Measurements from ENCODE around the gene TRMT5.

TRMT5 gene, protein sequence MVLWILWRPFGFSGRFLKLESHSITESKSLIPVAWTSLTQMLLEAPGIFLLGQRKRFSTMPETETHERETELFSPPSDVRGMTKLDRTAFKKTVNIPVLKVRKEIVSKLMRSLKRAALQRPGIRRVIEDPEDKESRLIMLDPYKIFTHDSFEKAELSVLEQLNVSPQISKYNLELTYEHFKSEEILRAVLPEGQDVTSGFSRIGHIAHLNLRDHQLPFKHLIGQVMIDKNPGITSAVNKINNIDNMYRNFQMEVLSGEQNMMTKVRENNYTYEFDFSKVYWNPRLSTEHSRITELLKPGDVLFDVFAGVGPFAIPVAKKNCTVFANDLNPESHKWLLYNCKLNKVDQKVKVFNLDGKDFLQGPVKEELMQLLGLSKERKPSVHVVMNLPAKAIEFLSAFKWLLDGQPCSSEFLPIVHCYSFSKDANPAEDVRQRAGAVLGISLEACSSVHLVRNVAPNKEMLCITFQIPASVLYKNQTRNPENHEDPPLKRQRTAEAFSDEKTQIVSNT

DNA sequence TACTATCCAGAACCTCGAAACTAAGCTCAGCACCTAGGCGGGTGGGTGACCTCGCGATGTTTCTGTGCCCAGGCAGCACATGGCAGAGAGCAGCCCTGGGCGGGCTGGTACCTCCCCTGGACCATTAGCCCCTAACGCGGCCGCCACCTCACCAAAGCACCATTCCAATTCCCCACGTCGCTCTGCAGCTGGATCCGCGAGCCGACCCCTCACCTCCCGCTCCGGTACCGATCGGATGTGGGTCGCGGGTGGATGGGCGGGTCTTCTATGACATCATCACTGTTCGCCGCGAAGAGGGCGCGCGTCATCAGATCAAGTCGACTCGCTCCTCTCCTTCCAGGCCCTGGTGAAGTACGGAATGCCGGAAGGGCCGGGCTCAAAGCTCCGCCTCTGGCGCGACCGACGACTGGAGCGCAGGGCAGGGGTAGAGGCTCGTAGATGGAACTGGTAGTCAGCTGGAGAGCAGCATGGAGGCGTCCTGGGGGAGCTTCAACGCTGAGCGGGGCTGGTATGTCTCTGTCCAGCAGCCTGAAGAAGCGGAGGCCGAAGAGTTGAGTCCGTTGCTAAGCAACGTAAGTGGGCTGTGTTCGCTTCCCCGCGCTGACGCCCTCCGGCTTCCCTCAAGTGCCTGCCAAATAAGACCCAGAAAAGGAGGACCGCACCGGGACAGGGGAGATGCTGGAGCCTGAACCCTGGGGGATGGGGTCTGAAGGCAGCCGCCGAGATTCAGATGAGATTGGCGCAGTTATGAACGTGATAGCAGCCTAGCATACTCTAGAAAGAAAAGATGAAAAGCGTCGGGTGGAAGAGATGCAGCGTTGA is at the start of gene TRMT5, which contains the start of gene SLC38A6:
Gene TRMT5 (minus strand): TSS at position 269 of the 822 bp plus-strand sequence. CDS start 106 bp downstream, at position 163.
Gene SLC38A6 (plus strand): TSS at position 435 of the 822 bp plus-strand sequence. CDS start 33 bp downstream, at position 468.
- peak; percentile 99 for DNase-seq (ENCODE audit: low spot score)
- FAIRE-seq, result peak; percentile 99

DNA sequence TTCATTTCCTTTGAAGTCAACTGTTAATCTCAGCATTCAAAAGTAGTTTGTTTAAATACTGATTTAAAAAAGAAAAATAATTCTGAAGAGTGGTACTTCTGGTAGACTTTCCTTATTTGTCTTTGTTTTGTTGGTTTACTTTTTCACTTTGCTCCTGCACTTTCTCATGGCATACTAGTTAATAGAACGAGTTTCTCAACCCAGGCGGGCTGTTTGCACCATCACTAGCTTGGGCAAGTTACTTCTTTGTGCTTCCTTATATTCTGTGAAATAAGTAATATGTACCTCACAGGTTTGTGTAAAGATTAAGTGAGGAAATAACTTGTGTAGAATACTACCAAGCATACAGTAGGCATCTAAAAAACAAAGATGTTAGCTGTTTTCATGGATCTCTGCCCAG is 45.6 kb upstream of the TRMT5 start:
- peak; percentile 5 for FAIRE-seq

DNA sequence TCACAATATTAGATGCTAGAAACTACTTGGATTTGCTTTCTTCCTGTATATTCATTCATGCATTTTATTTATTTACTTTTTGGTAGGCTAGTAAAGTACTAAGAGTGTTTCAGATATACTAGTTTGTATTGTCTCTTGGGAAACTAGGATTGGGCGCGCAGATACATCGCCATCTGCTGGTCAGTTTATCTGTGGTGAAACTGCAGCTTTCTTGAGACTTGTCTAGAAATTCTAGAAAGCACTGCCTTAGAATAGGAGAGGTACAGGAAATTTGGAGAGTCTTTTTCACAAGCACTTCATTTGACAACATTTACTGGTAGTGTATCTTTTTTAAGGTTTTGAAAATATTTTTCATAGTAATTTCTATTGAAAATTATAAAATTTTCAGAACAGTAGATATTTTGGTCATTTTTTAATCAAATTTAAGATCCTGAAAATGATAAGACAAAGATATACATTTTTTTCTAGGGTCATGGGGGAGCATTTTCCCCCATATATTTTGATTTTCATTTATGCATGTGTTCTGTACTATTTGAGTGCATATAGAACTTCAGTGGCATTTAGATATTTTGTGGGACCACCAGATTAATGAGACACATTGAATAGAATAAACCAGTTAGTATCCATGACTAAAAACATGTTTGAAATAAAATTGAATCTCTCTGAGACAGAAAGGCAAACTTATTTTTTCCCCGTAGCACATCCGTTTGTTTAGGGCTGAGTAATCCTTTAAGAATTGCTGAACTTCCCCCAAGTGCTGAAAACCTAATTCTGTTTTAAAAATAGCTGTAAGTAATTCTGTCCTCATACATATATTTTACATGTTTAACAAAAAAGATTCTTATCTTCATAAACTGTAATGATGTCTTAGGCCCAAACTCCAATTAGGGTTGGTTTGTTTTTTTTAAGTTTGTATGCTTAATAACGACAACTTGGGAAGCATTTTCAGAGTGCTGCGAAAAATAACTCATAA is 44.7 kb upstream of the TRMT5 start:
- DNase-seq (ENCODE audit: low spot score) (peak; percentile 71), FAIRE-seq (no peak)

More for the DNA sequence above, 45.6 kb upstream of the TRMT5 start:
- no peak for DNase-seq (ENCODE audit: low spot score)

DNA sequence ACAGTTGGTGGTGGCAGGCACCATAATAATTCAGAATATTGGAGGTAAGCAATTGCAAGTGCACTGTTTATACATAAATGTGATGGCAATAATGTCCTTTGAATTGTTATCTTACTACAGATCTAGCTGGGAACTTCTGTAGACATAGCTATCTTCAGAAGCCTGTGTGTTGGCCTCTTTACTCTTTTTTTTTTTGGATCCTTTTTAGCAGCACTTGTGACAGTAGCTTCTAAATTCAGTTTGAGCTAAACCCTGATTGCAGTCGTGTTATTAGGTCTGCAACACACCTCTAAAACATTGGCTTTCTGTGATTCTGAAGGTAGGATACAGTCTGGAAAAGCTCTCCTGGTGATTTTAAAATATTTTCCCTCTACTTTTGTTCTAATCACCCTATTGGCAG is 38.7 kb upstream of the TRMT5 start:
- peak; percentile 27 for FAIRE-seq
- DNase-seq (ENCODE audit: low spot score), result no peak

DNA sequence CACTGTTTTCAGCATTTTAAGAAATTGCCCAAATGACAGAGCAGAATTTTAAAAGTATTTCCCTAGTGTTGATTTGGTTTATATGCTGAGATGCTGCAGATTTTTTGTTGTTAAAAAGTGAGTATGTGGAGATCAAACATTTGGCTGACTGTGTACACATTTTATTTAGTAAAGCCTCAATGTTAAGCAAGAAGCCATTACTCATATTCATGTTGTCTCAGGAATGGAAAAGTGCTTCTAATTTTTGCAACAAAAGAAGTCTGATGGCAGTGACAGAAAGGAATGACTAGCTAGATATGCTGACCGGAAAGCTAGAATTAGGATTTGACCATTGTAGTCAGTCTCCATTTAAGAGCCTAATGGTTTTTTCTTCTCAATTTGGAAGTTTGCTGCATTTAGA is 22.7 kb upstream of the TRMT5 start:
- FAIRE-seq, result peak; percentile 23

DNA sequence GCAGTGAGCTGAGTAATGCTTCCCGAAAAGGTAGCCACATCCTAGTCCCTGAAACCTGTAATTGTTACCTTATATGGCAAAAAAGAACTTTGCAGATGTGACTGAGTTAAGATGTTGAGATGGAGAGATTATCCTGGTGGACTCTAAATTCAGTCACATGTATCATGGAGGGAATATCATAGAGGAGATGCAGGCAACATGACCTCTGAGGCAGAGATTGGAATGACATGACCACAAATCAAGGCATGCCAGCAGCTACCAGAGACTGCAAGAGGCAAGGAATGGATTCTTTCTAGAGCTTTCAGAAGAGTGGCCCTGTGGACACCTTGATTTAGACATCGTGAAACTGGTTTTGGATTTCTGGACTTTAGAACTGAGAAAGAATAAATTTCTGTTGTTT is 18.7 kb upstream of the TRMT5 start:
- FAIRE-seq (peak; percentile 74), DNase-seq (ENCODE audit: low spot score) (no peak)

More for the DNA sequence above, 22.7 kb upstream of the TRMT5 start:
- no peak for DNase-seq (ENCODE audit: low spot score)

DNA sequence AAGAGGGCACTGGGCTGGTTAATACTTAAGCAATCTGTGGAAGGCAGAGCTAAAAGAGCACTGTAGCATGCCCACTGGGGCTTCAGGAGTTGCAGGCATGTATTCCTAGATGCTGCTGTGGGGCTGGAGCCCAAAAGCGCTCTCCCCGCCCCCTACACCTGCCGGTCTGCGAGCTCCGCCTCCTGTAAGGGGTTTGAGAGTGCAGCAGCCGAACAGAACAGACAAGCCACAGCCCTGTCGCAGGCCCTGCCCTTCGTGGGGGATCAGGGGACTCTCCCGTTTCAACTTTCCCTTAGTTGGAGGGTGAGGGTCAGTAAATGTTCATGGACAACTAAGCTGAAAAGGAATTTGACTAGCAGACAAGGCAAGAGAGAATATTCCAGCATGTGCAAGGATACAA is 17.7 kb upstream of the TRMT5 start:
- DNase-seq (ENCODE audit: low spot score) (no peak), FAIRE-seq (no peak)

DNA sequence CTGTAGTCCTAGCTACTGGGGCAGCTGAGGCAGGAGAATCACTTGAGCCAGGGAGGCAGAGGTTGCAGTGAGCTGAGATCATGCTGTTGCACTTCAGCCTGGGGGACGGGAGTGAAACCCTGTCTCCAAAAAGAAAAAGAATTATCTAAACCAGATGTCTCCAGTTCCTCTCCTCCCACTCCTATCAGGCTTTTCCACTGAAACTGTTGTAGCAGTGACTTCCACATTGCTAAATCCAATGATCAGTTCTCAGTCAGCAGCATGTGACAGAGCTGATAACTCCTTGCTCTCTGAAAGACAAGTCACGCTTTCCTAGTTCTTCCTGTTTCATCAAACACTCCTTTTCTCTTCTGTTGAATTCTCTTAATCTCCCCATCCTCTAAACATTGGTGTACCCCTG is 8.7 kb upstream of the TRMT5 start:
- DNase-seq (ENCODE audit: low spot score) (no peak), FAIRE-seq (no peak)

DNA sequence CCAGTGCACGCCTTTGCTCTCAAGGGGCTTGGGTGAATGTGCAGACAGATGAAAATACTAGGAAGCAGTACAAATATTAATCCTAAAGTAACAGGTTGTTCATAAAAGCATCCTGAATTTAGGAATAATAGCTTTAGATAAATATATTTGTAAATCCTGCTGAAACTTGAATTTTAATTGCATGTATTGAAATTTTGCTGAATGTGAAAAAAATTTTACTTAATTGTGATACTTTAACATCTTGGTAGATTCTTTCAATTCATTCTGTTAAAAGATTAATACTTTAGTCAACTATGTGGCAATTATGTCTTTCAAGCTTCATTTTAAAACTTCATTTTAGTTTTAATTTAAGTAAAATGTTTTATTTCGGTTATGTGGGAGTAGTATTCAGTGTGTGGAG is 5.6 kb upstream of the TRMT5 start:
- no peak for DNase-seq (ENCODE audit: low spot score)
- no peak for FAIRE-seq

DNA sequence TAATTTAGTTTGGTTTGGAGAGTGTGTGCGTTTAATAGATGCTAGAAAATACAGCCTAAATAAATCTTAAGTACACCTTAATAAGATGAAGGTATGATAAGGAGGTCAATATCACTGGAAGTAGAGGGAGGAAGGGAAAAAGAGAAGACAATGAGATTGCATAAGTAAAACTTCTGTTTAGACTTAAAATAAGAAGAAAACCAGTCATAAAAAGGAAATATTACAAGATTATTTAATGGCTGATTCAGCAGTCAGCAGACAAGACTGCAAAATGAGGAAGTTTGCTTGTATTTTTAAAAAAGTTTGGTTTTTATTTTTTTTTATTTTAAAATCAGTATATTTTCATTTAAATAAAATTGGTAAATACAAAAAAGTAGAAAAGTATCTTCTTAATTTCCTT is 3.3 kb upstream of the TRMT5 start:
- no peak for FAIRE-seq
- no peak for DNase-seq (ENCODE audit: low spot score)

DNA sequence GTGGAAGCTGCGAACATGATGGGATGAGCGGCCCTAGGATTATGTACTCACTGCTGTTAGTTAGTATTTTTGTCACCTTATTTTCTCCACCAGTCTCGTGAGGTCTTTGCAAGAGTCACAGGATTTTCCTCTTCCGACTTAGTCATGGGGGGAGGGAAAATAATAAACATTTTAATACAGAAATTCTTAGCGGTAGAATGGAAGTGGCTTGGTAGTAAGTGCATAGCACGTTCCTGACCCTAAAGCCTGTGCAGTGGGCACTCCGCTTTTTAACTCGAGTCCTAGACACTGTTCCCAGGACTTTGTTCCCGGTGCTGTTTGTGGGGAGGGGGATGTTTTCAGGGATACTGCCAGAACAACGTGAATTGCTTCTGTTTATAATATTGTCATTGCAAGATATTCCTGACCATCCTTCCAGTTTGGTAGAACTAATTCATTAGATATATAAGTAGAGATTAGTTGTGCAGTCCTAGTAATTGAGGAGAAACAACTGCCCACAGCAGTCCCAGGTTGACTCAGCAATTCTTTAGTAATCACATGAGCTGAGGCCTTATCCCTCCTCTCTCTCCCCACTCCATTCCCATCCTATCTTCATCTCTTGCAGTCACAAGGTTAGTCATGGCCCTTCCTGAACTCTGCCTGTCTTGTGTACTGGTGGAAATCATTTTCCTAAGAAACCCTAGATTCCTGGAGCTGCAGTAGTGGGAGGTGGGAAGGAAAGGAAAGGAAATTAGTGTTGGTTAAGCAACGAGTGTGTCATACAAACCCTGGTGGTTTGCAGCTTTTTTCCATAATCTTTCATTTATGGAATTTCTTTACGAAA is 965 bp upstream of the TRMT5 start:
- FAIRE-seq (peak; percentile 48), DNase-seq (ENCODE audit: low spot score) (peak; percentile 44)

DNA sequence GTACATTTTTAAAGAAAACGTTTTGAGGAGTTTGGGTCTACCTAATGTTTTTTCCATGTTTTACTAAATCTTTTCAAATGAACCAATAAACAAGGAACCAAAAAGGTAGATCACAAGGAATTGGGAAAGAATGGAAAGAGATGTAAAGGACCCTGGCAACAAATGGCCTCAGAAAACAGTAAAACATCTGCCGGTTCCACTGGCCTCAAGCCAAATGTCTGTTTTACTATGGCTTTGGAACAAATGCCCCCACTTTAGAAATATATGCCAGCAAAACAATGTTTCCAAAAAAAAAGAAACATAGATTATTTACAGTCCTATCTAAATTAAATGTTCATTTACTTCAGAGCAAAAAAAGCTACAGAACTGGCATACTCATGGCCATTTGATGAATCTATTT is 3.0 kb downstream of the TRMT5 start:
- DNase-seq (ENCODE audit: low spot score) (no peak), FAIRE-seq (no peak)

DNA sequence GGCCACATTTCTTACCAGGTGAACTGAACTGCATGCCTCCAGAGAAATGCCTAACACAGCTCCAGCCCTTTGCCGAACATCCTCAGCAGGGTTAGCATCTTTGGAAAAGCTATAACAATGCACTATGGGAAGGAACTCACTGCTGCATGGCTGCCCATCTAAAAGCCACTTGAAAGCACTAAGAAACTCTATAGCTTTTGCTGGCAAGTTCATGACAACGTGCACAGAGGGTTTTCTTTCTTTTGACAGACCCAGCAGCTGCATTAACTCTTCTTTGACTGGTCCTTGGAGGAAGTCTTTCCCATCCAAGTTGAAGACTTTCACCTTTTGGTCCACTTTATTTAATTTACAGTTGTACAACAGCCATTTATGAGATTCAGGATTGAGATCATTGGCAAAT is 5.3 kb downstream of the TRMT5 start:
- FAIRE-seq (peak; percentile 86), DNase-seq (ENCODE audit: low spot score) (no peak)

DNA sequence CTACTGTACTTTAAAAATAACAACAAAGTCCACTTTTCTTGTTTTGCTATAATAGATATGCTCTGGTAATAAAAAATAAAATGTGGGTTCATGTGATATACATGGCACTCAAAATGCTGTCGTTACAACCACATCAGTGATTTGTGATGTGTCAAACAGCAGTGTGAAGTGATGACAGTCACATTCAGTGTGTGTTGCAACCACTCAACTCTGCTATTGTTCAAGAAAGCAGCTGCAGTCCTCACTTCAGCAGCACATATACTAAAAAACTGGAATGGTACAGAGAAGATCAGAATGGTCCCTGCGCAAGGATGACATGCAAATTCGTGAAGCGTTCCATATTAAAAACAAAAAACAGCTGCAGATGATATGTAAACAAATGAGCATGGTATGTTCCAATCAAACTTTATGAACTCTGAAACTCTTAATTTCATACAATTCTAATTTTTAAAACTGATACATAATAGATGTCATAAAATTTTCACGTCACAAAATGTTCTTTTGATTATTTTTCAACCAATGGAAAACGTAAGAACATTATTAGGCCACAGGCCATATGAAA is 6.7 kb downstream of the TRMT5 start:
- DNase-seq (ENCODE audit: low spot score) (no peak), FAIRE-seq (peak; percentile 89)

DNA sequence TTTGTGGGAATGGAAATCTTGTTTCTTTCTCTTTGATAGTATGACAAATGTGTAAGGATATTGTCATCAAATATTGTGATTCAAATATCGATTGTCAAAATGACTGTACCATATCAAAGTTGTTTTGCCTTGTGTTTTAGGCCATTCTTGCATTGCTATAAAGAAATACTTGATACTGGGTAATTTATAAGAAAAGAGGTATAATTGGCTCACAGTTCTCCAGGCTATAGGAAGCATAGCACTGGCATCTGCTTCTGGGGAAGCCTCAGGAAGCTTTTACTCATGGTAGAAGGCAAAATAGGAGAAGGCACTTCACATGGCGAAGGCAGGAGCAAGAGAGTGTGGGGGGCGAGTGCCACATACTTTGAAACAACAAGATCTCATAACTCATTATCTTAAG is 7.8 kb downstream of the TRMT5 start:
- DNase-seq (ENCODE audit: low spot score), result no peak
- FAIRE-seq, result peak; percentile 89

DNA sequence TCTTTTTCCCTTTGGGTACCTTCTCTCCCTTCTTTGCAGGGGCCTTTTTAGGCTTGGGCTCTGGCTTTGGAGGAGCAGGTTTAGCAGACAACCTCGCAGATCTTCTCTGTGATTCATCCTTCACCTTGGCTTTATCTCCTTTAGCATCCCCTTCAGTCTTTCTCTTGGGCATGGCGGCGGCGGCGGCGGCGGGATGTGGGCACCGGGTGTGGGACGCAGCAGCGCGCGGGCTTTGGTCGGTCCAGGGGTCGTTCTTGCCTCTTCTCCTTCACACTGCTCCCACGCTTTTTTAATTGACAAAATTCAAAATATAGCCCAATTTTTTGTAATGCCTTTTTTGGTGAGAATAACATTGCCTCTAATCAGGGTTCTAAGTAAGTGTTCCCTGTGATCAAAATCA is 8.6 kb downstream of the TRMT5 start:
- FAIRE-seq (no peak), DNase-seq (ENCODE audit: low spot score) (no peak)

DNA sequence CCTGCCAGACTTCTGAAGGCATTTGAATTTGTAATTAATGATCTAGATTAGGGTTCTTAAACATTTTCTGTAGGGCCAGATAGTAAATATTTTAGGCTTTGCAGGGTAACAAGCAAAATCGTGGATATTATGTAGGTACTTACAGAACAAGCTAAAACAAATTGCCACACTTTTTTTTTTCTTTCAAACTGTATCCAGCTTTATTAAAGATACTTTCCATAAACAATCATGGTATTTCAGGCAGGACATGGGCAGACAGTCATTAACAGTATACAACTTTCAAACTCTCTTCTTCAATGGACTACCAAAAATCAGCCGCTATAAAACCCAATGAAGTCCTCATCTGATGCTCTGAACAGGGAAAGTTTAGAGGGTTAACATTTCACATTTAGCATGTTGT is 9.6 kb downstream of the TRMT5 start:
- DNase-seq (ENCODE audit: low spot score), result no peak
- FAIRE-seq, result no peak

DNA sequence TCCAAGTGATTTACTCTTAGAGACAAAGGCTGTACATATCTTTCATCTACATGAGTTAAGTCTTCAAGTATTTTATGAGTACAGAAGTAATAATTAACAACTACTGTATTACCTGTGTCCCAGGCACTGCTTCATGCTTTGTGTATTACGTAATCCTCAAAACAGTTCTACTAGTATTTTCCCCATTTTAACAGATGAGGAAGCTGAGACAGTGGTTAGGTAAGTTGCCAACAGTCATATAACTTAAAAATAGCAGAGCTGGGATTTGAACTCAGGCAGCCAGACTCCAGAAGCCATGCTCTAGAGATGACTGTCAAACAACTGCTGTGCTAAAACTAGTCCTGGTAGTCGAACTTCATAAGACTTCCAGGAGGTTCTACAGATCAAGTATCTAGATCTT is 10.7 kb downstream of the TRMT5 start:
- FAIRE-seq, result peak; percentile 71
- no peak for DNase-seq (ENCODE audit: low spot score)

DNA sequence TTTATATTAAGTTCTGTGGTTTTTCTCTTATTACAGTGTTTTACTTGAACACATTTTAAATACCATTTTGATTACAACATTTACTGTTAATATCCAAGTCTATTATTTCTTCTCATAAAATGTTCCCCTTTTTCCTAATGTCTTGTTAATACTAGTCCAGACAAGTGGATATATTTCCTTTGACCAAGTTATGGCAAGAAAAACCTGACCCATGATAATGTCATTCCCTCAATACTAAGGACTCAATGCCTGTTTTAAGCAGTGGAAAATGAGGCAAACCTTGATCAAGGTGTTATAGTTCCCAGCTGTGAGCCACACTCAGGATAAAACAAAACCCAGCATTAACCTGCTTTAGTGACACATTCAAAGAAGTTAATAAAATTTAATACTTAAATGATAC is 12.2 kb downstream of the TRMT5 start:
- FAIRE-seq, result no peak
- no peak for DNase-seq (ENCODE audit: low spot score)

DNA sequence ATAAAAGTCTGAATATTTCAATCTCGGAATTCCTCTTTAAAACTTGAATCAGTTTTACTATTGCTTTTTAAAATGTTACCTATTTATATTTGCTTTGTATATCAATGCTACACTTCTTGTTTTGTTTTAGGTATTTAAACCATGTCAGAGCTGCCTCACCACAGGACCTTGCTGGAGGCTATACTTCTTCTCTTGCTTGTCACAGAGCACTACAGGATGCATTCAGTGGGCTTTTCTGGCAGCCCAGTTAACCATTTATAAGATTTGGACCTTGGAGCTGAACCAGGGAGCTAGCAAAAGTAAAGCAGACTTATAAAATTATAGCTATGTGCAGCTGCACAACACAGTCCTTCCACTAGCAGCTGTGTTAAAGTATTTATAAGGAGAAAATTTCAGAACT is 12.8 kb downstream of the TRMT5 start:
- no peak for FAIRE-seq

More for the DNA sequence above, 12.8 kb downstream of the TRMT5 start:
- no peak for DNase-seq (ENCODE audit: low spot score)
